Measurements from ENCODE around the gene ASCC2.
"Not testable (repeated sequence)": the region's sequence is repeated elsewhere in the genome, so short reads cannot be mapped to it uniquely, and the experiment has no call there.

Gene ASCC2

GRCh38 chr22:29756341-29756740, 81.7 kb downstream of the ASCC2 start:
- no peaks in the 10 kb centered on the region for H3K36me3 ChIP-seq (ENCODE audit: control insufficient read depth, insufficient read depth, low read length)
- no peak overlapping the region for H3K4me3 ChIP-seq (ENCODE audit: low read depth, low read length)
- no peak overlapping the region for H3K4me2 ChIP-seq (ENCODE audit: low read length)
- no peak overlapping the region for H3K27ac ChIP-seq
- no peaks in the 10 kb centered on the region for H3K9me3 ChIP-seq (ENCODE audit: control insufficient read depth, low read length)
- H3K79me2 ChIP-seq, result peaks cover 5% of the 10 kb centered on the region
- no peaks in the 10 kb centered on the region for H3K4me1 ChIP-seq
- H3K9ac ChIP-seq, result no peak overlapping the region
- H3K27me3 ChIP-seq (ENCODE audit: control insufficient read depth, insufficient read depth, low read length), result no peaks in the 10 kb centered on the region
- TF ChIP-seq CTCF (IDR thresholded peaks at IDR 0.05), result no peak
- H2AFZ ChIP-seq, result no peak overlapping the region

DNA sequence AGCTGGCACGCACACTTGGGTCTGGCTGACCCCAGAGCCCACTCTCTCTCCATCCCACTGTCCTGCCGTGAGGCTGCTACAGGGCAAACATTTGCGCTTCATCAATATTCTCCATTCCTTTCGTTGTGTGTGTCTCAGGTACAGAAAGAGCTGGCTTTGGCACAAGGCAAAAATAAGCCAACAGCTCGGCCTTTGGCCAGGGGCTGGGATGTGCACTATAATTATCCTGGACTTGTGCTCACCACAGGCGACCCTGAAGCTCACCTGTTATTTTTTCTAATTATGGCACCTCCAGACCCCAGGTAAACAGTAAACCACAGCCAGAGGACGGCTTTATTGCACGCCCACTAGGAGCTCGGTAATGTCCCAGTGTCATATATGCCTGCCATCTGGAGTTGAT, 82.2 kb downstream of the ASCC2 start:
- Histone ChIP-seq H3K4me3 (ENCODE audit: low read depth, low read length) (no peak overlapping the region), H3K9ac (no peak overlapping the region), H3K79me2 (peaks cover 4% of the 10 kb centered on the region), H3K4me1 (no peaks in the 10 kb centered on the region), H3K27ac (no peak overlapping the region), H3K9me3 (ENCODE audit: control insufficient read depth, low read length) (no peaks in the 10 kb centered on the region), H3K36me3 (ENCODE audit: control insufficient read depth, insufficient read depth, low read length) (no peaks in the 10 kb centered on the region), H3K4me2 (ENCODE audit: low read length) (no peak overlapping the region), H3K27me3 (ENCODE audit: control insufficient read depth, insufficient read depth, low read length) (no peaks in the 10 kb centered on the region), H2AFZ (no peak overlapping the region)
- no peak for TF ChIP-seq CTCF (IDR thresholded peaks at IDR 0.05)

DNA sequence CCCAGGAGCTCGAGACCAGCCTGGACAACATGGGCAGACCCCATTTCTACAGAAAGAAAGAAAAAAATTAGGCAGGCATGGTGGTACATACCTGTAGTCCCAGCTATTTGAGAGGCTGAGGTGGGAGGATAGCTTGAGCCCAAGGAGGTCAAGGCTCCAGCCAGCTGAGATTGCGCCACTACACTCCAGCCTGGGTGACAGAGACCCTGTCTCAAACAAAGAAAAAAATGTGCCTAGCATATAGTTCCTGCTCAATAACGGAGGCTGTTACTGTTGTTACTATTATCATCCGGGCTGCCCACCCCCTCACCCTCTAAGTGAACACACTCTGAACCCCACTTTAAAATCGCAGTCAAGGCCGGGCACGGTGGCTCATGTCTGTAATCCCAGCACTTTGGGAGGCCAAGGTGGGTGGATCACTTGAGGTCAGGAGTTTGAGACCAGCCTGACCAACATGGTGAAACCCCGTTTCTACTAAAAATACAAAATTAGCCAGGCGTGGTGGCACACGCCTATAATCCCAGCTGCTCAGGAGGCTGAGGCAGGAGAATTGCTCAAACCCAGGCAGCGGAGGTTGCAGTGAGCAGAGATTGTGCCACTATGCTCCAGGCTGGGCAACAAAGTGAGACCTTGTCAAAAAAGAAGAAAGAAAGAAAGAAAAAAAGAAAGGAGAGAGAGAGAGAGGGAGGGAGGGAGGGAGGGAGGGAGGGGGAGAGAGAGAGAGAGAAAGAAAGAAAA, 83.2 kb downstream of the ASCC2 start:
- H3K4me2 ChIP-seq (ENCODE audit: low read length); H3K79me2 ChIP-seq; H3K4me1 ChIP-seq; H3K36me3 ChIP-seq (ENCODE audit: control insufficient read depth, insufficient read depth, low read length); H3K27me3 ChIP-seq (ENCODE audit: control insufficient read depth, insufficient read depth, low read length); H3K9ac ChIP-seq; H3K4me3 ChIP-seq (ENCODE audit: low read depth, low read length); H2AFZ ChIP-seq; H3K27ac ChIP-seq; H3K9me3 ChIP-seq (ENCODE audit: control insufficient read depth, low read length): not testable (repeated sequence)

DNA sequence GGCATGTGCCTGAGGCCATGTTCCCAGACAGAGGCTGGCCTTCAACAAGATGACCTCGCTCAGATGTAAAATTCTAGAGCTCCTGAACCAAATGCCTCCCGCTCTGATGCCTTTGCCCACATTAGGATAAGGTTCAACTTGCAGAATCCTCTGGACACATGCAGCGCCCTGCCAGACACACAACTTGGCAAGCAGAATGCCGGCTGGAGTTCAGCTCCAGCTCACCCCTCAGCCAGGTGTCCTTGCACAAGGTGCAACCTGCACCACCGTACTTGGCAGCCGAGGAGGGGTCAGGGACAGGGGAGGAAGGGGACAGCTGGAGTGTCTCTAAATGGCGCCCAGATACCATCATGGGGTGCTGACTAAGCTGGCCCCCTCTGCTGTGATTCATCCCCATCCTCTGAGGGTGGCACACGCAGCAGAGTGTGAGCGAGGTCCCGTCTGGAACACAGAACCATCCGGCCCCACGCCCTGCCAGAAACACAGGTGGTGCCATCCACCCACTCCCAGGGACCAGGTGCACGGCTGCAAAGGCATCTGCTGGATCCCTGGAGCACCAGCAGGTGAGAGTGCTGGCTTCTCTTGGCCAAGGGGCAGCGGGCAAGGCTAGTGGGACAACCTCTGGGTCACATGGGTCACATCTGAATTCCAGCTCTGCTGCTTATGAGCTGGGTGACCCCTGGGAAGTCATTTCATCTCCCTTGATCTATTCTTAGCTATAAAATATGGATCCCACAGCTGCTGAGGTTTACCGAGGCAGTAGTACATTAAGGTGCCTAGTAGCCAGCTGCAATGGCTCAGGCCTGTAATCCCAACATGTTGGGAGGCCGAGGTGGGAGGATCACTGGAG, 84.0 kb downstream of the ASCC2 start:
- Histone ChIP-seq H3K4me2 (ENCODE audit: low read length) (no peak overlapping the region), H3K79me2 (no peaks in the 10 kb centered on the region), H2AFZ (no peak overlapping the region), H3K4me1 (no peaks in the 10 kb centered on the region), H3K9me3 (ENCODE audit: control insufficient read depth, low read length) (no peaks in the 10 kb centered on the region), H3K36me3 (ENCODE audit: control insufficient read depth, insufficient read depth, low read length) (no peaks in the 10 kb centered on the region), H3K9ac (no peak overlapping the region), H3K4me3 (ENCODE audit: low read depth, low read length) (no peak overlapping the region), H3K27me3 (ENCODE audit: control insufficient read depth, insufficient read depth, low read length) (no peaks in the 10 kb centered on the region), H3K27ac (no peak overlapping the region)
- no peak for TF ChIP-seq CTCF (IDR thresholded peaks at IDR 0.05)

DNA sequence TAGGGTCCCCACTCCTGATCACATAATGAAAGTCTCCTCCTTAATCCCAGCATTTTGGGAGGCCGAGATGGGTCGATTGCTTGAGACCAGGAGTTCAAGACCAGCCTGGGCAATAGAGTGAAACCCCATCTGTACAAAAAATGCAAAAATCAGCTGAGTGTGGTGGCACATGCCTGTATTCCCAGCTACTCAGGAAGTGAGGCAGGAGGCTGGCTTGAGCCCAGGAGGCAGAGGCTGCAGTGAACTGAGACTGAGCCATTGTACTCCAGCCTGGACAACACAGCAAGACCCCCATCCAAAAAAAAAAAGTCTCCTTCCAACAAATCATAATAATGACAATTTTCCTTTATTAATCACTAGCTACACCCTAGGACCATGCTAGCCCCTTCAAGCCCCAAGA, 86.4 kb downstream of the ASCC2 start:
- TF ChIP-seq CTCF (IDR thresholded peaks at IDR 0.05), result no peak
- Histone ChIP-seq H3K36me3 (ENCODE audit: control insufficient read depth, insufficient read depth, low read length) (no peaks in the 10 kb centered on the region), H3K79me2 (no peaks in the 10 kb centered on the region), H2AFZ (no peak overlapping the region), H3K9me3 (ENCODE audit: control insufficient read depth, low read length) (no peaks in the 10 kb centered on the region), H3K27me3 (ENCODE audit: control insufficient read depth, insufficient read depth, low read length) (no peaks in the 10 kb centered on the region), H3K4me1 (no peaks in the 10 kb centered on the region), H3K9ac (no peak overlapping the region), H3K27ac (no peak overlapping the region), H3K4me2 (ENCODE audit: low read length) (no peak overlapping the region), H3K4me3 (ENCODE audit: low read depth, low read length) (no peak overlapping the region)
